B cell (primary cell): ENCODE measurements around the gene ATXN3L.

Source experiments
- CTCF ChIP-seq: fragments of 200-600 bp; IDR thresholded peaks from one replicate; pipeline ENCODE4 v1.8.0; 2022; ENCODE audit warnings: antibody characterized with exemption, mild to moderate bottlenecking
- EZH2 ChIP-seq: IDR thresholded peaks from 2 replicates; pipeline ENCODE4 v1.6.1; 2012; ENCODE audit warnings: borderline replicate concordance, low read depth, mild to moderate bottlenecking, moderate library complexity, low read length; ENCODE audit not compliant: insufficient read depth, poor library complexity, severe bottlenecking

DNA sequence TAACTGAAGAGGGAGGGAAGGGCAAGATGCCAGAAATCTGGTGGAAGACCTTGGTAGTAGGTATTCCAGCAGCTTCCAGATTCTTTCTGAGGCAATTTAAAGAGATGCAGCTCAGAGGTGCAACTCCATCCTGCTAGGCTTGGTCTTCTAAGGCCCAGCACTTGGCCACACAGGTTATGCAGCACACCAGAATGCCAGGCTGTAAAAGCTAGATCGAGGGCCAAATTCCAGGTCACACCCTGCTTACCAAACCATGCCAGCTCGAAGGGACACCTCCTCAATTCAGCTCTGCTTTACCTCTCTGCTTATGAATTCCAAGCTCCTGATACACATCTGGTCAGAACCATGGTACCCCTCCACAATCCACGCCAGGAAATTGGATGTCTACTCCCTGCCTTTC is 19.8 kb upstream of the ATXN3L start:
- no peak for TF ChIP-seq CTCF
- TF ChIP-seq EZH2, result no peak
